Transverse colon (tissue), 4 donors: ENCODE results near the gene AKAP5.

Source experiments
- EP300 ChIP-seq: sonication (generic); formaldehyde crosslinking; IDR thresholded peaks from one replicate; pipeline ENCODE4 v1.6.1; 2017; ENCODE audit warnings: antibody characterized with exemption, low read depth
- POLR2A ChIP-seq: fragments of 450-650 bp; IDR thresholded peaks from one replicate; pipeline ENCODE4 v1.6.1; 2016; ENCODE audit warnings: antibody characterized with exemption, mild to moderate bottlenecking, moderate library complexity
- POLR2AphosphoS5 ChIP-seq, 3 donors: sonication (generic); formaldehyde crosslinking; IDR thresholded peaks; one replicate each; pipeline ENCODE4 v1.6.1; 2016; ENCODE audit warnings: antibody characterized with exemption in 3 of 3
- TF ChIP-seq, protein P1 (sequence below), 5 experiments: fragments of 200-600 bp in 3 of 5; fragments of 450-650 bp in 2 of 5; sonication (generic) in 3 of 5; IDR thresholded peaks; 1 replicate in 2 of 5; 2 replicates in 3 of 5; pipeline ENCODE4 v1.5.1; 2016 to 2017; ENCODE audit warnings: antibody characterized with exemption in 5 of 5, inconsistent platforms in 3 of 5, mild to moderate bottlenecking in 2 of 5, moderate library complexity in 1 of 5

DNA sequence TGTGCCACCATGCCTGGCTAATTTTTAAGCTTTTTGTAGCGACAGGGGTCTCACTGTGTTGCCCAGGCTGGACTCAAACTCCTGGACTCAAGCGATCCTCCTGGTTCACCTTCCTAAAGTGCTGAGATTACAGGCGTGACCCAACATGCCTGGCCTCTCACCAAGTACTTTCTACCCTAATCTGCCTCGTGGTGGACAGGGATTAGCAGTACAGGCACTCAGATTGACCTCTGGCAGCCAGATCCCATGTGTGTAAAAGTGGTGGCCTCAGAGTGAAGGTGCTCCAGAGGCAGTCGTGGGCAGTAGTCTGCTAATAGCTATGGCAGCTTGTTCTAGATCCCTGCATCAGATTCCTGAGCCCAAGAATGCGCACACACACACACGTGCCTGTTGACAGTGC lies 46.3 kb upstream of the AKAP5 start:
- TF ChIP-seq, protein P1, sequence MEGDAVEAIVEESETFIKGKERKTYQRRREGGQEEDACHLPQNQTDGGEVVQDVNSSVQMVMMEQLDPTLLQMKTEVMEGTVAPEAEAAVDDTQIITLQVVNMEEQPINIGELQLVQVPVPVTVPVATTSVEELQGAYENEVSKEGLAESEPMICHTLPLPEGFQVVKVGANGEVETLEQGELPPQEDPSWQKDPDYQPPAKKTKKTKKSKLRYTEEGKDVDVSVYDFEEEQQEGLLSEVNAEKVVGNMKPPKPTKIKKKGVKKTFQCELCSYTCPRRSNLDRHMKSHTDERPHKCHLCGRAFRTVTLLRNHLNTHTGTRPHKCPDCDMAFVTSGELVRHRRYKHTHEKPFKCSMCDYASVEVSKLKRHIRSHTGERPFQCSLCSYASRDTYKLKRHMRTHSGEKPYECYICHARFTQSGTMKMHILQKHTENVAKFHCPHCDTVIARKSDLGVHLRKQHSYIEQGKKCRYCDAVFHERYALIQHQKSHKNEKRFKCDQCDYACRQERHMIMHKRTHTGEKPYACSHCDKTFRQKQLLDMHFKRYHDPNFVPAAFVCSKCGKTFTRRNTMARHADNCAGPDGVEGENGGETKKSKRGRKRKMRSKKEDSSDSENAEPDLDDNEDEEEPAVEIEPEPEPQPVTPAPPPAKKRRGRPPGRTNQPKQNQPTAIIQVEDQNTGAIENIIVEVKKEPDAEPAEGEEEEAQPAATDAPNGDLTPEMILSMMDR (IDR thresholded peaks at IDR 0.05) = no peak
- no peak for TF ChIP-seq POLR2AphosphoS5 (IDR thresholded peaks at IDR 0.05)
- no peak for TF ChIP-seq POLR2A
- TF ChIP-seq EP300 = no peak
